Cardiac fibroblast (primary cell): ENCODE data around the gene CFAP74.
"Not testable (repeated sequence)": the region's sequence is repeated elsewhere in the genome, so short reads cannot be mapped to it uniquely, and the experiment has no call there.

ENCODE experiments used
- DNase-seq, 2 donors: peaks; one replicate each; pipeline versions ENCODE4 v3.0.0 to v3.0.0-alpha.2; 2010; ENCODE audit warnings: low read depth in 2 of 2
- H3K4me3 ChIP-seq, 2 donors: replicated peaks in 1 of 2; 1 replicate in 1 of 2; 2 replicates in 1 of 2; pipeline ENCODE4 v1.5.1; 2011; ENCODE audit warnings: low read depth in 2 of 2, low read length in 2 of 2, mild to moderate bottlenecking in 2 of 2, moderate library complexity in 1 of 2
- CTCF ChIP-seq: IDR thresholded peaks from one replicate; pipeline ENCODE4 v1.5.1; 2011; ENCODE audit warnings: low read depth, mild to moderate bottlenecking, low read length, inconsistent platforms

CFAP74 gene

GRCh38 chr1:1889090-1889750, 114.4 kb downstream of the CFAP74 start:
- H3K4me3 ChIP-seq: peak overlapping the region; percentile 83 to 84
- TF ChIP-seq CTCF: no peak
- peak in 1 of 2 donors; percentile 44 for DNase-seq

- not testable (repeated sequence) for DNase-seq, H3K4me3 ChIP-seq
These were observed 119.7 kb downstream of the CFAP74 start for GRCh38 chr1:1883890-1884289.

GRCh38 chr1:1883092-1883873, 120.3 kb downstream of the CFAP74 start:
- no peak overlapping the region for H3K4me3 ChIP-seq
- no peak for TF ChIP-seq CTCF
- DNase-seq: no peak

GRCh38 chr1:1881727-1882126, 121.9 kb downstream of the CFAP74 start:
- no peak for DNase-seq
- no peak for TF ChIP-seq CTCF
- H3K4me3 ChIP-seq: no peak overlapping the region

- no peak for TF ChIP-seq CTCF
- DNase-seq: no peak
- H3K4me3 ChIP-seq: no peak overlapping the region
These were observed 122.8 kb downstream of the CFAP74 start for GRCh38 chr1:1880617-1881312.

GRCh38 chr1:1879942-1880341, 123.6 kb downstream of the CFAP74 start:
- H3K4me3 ChIP-seq: no peak overlapping the region
- no peak for DNase-seq
- TF ChIP-seq CTCF: no peak

- no peak for TF ChIP-seq CTCF
- no peak overlapping the region for H3K4me3 ChIP-seq
These were observed 125.6 kb downstream of the CFAP74 start for GRCh38 chr1:1877865-1878436.

More at GRCh38 chr1:1877865-1878436, 125.6 kb downstream of the CFAP74 start:
- DNase-seq: no peak
